Ascending aorta (tissue), 2 donors: ENCODE data around the gene NUDT14. TPM values are rescaled to one million over a fixed set of nuclear protein-coding genes. Genes with fewer than 3 reads are reported as not detected.

Experiments used
- DNase-seq, 2 donors: peaks; one replicate each; pipeline ENCODE4 v3.0.0-alpha.2; 2019; ENCODE audit warnings: low spot score in 2 of 2
- H3K27ac ChIP-seq, 2 donors: fragments of 200-600 bp; sonication (generic); one replicate each; pipeline ENCODE4 v1.5.1; 2016 to 2017; ENCODE audit warnings: mild to moderate bottlenecking in 1 of 2
- H3K27me3 ChIP-seq: fragments of 200-600 bp; sonication (generic); one replicate; pipeline ENCODE4 v1.5.1; 2017
- H3K36me3 ChIP-seq, 2 donors: fragments of 200-600 bp; sonication (generic); one replicate each; pipeline ENCODE4 v1.5.1; 2016
- H3K4me1 ChIP-seq, 2 donors: fragments of 200-600 bp; sonication (generic); one replicate each; pipeline ENCODE4 v1.5.1; 2016 to 2017; ENCODE audit warnings: mild to moderate bottlenecking in 1 of 2
- H3K4me3 ChIP-seq, 2 donors: fragments of 200-600 bp; sonication (generic); one replicate each; pipeline ENCODE4 v1.5.1; 2016 to 2017; ENCODE audit warnings: mild to moderate bottlenecking in 1 of 2
- H3K9me3 ChIP-seq, 2 donors: fragments of 200-600 bp; sonication (generic); one replicate each; pipeline ENCODE4 v1.5.1; 2016
- CTCF ChIP-seq, 3 experiments: fragments of 200-600 bp in 2 of 3; fragments of 450-650 bp in 1 of 3; sonication (generic) in 2 of 3; IDR thresholded peaks; one replicate each; pipeline ENCODE4 v1.5.1; 2016 to 2019; ENCODE audit warnings: antibody characterized with exemption in 3 of 3, mild to moderate bottlenecking in 1 of 3, moderate library complexity in 1 of 3
- intact Hi-C: fragments of 100-400 bp; cut with DNase I; formaldehyde crosslinking; loops from one replicate; pipeline ENCODE4 v1.15.1; 2023
- total RNA-seq: library from RNA; depleted of rRNA; stranded (reverse); fragments of >200 nt; gene quantifications from one replicate; pipeline ENCODE4 v1.1.0, GENCODE V29; 2016

The NUDT14 gene
- total RNA-seq = 1.5 TPM

DNA sequence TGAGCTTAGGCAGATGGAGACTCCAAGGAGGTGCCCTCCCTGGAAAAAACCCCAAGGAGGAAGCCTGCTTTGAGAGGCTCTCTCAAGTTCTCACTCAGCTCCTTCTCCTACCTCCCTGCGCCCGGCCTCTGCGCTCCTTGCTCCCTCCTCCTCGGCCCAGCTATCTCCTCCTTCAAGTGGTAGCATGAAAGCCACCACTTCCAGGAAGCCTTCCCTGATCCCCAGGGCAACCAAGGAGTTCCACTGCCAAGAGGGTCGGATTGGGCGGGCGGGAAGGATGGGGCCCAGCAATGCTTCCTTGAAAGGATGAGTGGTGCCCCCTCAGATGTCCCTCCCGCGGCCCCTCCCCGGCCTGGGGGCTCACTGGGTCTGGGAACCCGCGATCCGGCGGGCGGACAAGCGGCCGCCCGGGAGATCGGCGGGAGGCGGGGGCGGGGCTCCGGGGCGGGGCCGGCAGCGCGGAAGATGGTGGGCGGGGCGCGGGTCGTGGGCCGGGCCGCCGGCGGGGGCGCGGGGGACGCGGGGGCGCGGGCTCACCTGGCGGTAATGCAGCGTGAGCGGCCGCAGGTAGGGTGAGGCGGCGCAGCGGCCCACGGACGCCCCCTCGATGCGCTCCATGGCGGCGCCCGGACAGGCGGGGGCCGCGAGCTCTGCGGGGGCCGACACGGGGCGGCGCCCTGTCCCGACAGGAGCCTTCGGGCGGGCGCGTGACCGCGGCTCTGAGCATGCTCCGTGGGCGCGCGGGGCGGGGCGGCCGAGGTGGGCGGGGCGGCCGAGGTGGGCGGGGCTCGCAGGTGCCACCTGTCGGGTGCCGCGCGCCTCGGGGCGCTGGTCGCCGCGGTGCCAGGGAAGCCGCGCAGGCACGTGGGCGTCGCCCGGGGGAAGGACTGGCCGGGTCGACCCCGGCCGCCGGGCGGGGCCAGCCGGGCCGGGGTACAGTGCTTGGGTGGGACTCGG, at the start of gene NUDT14:
Gene NUDT14, minus strand, starts transcription at position 721 of the 957 bp plus-strand sequence. Its CDS starts 103 bp downstream, at position 618.
- DNase-seq = peak in 1 of 2 donors; percentile 71
- intact Hi-C loops = no loop called here
- no peak within 1 kb of the TSS for H3K27ac ChIP-seq

DNA sequence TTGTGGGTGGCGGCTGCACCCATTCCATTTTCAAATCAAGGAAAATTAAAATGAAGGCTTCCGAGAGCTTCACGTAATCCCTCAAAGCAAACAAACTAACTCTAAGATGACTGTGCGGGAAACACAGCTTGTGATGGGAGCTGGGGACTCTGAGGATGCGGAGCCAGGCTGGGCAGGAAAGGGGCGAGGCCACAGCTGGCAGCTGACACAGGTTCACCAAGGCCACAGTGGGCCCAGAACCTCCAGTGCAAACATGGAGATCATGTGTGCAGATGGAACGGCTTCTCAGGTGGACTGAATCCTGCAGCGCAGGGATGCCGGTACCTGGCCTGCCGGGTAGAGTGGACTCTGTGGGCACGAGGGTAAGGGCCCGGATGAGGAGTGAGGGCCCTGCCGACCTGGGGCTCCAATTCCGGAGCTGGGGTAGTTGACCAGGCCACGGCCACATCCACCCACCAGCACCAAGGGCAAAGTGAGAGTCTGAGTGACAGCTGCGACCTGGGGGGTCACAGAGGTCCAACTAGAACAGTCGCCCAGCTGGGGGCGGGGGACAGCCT, 48.1 kb upstream of the NUDT14 start:
- no peak overlapping the region for H3K27ac ChIP-seq
- no peaks in the 10 kb centered on the region for H3K27me3 ChIP-seq
- no peak for DNase-seq
- intact Hi-C loops = no loop called here
- peaks cover 18 to 21% of the 10 kb centered on the region in 2 donors for H3K36me3 ChIP-seq
- no peak for TF ChIP-seq CTCF (IDR thresholded peaks at IDR 0.05)
- H3K4me1 ChIP-seq = no peaks in the 10 kb centered on the region
- H3K9me3 ChIP-seq = no peaks in the 10 kb centered on the region
- no peak overlapping the region for H3K4me3 ChIP-seq

More for the DNA sequence above, at the start of gene NUDT14:
- Histone ChIP-seq H3K4me1 (no peaks in the 10 kb centered on the region), H3K27me3 (no peaks in the 10 kb centered on the region), H3K36me3 (no peaks in the 10 kb centered on the region), H3K9me3 (no peaks in the 10 kb centered on the region), H3K4me3 (peak within 1 kb of the TSS; percentile 57 to 62)
- TF ChIP-seq CTCF (IDR thresholded peaks at IDR 0.05) = no peak

- H3K27me3 ChIP-seq = no peaks in the 10 kb centered on the region
- H3K36me3 ChIP-seq = peaks cover 18 to 26% of the 10 kb centered on the region in 2 donors
- no peak for DNase-seq
- intact Hi-C loops = no loop called here
- H3K27ac ChIP-seq = no peak overlapping the region
- H3K4me1 ChIP-seq = no peaks in the 10 kb centered on the region
- H3K4me3 ChIP-seq = no peak overlapping the region
- no peaks in the 10 kb centered on the region for H3K9me3 ChIP-seq
- no peak for TF ChIP-seq CTCF (IDR thresholded peaks at IDR 0.05)
Observed at GRCh38 chr14:105228562-105228961, 47.5 kb upstream of the NUDT14 start.

DNA sequence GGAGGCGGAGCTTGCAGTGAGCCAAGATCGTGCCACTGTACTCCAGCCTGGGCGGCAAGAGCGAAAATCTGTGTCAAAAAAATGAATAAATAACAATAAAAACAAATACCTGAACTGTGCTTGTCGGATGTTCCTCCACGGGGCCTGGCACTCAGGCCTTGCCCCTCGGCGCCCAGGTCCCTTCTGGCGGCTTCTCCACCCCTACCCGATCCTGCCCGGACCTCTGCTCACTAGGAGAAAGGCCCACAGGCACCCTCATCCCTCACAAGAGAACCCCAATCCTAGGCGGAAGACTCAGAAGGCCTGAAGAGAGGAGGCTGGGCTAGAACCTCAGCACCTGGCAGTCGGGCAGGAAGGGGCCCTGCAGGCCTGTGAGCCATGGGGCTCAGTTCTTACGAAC, 46.2 kb upstream of the NUDT14 start:
- no peak for DNase-seq
- Histone ChIP-seq H3K4me1 (no peaks in the 10 kb centered on the region), H3K36me3 (peaks cover 18 to 30% of the 10 kb centered on the region in 2 donors), H3K27ac (no peak overlapping the region), H3K27me3 (no peaks in the 10 kb centered on the region), H3K9me3 (no peaks in the 10 kb centered on the region), H3K4me3 (no peak overlapping the region)
- TF ChIP-seq CTCF (IDR thresholded peaks at IDR 0.05) = no peak
- intact Hi-C loops = no loop called here

DNA sequence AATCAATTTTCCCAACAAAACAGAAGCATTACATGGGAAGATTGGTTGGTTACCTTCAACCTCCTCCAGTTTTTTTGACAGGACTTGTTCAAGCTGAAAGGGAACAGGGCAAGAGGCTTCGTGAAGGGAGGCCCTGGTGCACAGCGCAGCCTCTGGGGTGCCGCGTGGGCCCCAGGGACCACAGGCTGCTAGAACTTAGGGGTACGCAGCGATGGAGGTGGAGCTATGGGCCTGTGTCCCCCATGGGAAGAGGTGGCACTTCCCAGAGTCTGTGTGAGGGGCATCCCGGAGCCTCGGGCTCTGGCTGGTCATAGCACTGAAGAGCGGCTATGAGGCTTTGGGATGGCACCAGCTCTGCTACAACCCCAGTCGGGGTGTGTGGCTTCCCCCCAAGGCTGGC, 45.1 kb upstream of the NUDT14 start:
- intact Hi-C loops = no loop called here
- TF ChIP-seq CTCF (IDR thresholded peaks at IDR 0.05) = no peak
- Histone ChIP-seq H3K4me1 (no peaks in the 10 kb centered on the region), H3K36me3 (peaks cover 26 to 40% of the 10 kb centered on the region in 2 donors), H3K9me3 (no peaks in the 10 kb centered on the region), H3K27ac (no peak overlapping the region), H3K4me3 (no peak overlapping the region), H3K27me3 (no peaks in the 10 kb centered on the region)
- DNase-seq = no peak
